Measurements from ENCODE around the gene RNU2-1. TPM values are rescaled to one million over a fixed set of nuclear protein-coding genes. Genes with fewer than 3 reads are reported as not detected.
A peak's percentile ranks its signal among the peaks of the same experiment; 100 is the strongest.

RNU2-1 gene
- total RNA-seq, 1 experiment from 2014 or later = 6,186 TPM

- Histone ChIP-seq H3K4ac (ENCODE audit: low read depth, low read length) (no peak overlapping the region), H4K5ac (ENCODE audit: insufficient read length, low read depth, low read length) (no peak overlapping the region), H2BK120ac (ENCODE audit: low read depth, low read length, poor library complexity, severe bottlenecking) (no peak overlapping the region), H2BK5ac (ENCODE audit: insufficient read length, low read length) (no peak overlapping the region), H3K14ac (ENCODE audit: insufficient read depth, low read length) (no peak overlapping the region), H2AFZ (ENCODE audit: low read length) (no peak overlapping the region), H3K79me2 (ENCODE audit: insufficient read depth, low read length) (no peaks in the 10 kb centered on the region), H3K4me1 (ENCODE audit: insufficient read depth, low read length) (no peaks in the 10 kb centered on the region; the same call in 1 of the 2 replicates), H2BK15ac (ENCODE audit: low read depth, low read length) (no peak overlapping the region), H3K9ac (ENCODE audit: extremely low read depth, insufficient read length, low read length) (no peak overlapping the region), H3K27ac (ENCODE audit: insufficient read length, low read depth, low read length) (no peak overlapping the region), H3K23ac (ENCODE audit: insufficient read length, low read depth, low read length) (no peak overlapping the region), H4K8ac (replicated peaks; ENCODE audit: insufficient read length, low read depth, low read length) (no peak overlapping the region), H3K9me3 (ENCODE audit: control insufficient read depth, low read depth, low read length) (no peaks in the 10 kb centered on the region), H2BK12ac (ENCODE audit: insufficient read length, low read depth, low read length) (no peak overlapping the region), H3K23me2 (ENCODE audit: insufficient read length, low read depth, low read length, poor library complexity, severe bottlenecking) (peaks cover 7% of the 10 kb centered on the region), H2BK20ac (ENCODE audit: low read depth, low read length, poor library complexity, severe bottlenecking) (no peak overlapping the region), H3K56ac (ENCODE audit: insufficient read length, low read depth, low read length) (no peak overlapping the region), H4K20me1 (ENCODE audit: control insufficient read depth, insufficient read depth, insufficient read length) (no peaks in the 10 kb centered on the region), H3T11ph (ENCODE audit: low read length) (no peak overlapping the region), H3K18ac (ENCODE audit: insufficient read length, low read depth, low read length) (no peak overlapping the region), H2AK5ac (ENCODE audit: insufficient read length, low read length) (no peak overlapping the region), H3K79me1 (ENCODE audit: insufficient read depth, low read depth, low read length, poor library complexity, severe bottlenecking) (no peaks in the 10 kb centered on the region), H3K4me2 (ENCODE audit: insufficient read depth, insufficient read length, low read length) (no peak overlapping the region), H3K27me3 (ENCODE audit: insufficient read depth, low read length) (no peaks in the 10 kb centered on the region), H4K91ac (ENCODE audit: insufficient read length, low read depth, low read length) (no peak overlapping the region)
- Mint-ChIP-seq H3K27ac (peak overlapping the region in 1 of 3 experiments; percentile 48; a peak in 1 of 7 replicates), H3K4me1 (peaks cover 12 to 13% of the 10 kb centered on the region in 2 experiments), H3K36me3 (ENCODE audit: insufficient read depth in 1 of 3, low read depth in 3 of 3) (peaks cover 1 to 12% (median 8%) of the 10 kb centered on the region in 3 experiments; a peak in 6 of 7 replicates), H3K9me3 (no peaks in the 10 kb centered on the region), H3K4me3 (no peak overlapping the region), H3K27me3 (ENCODE audit: low read depth) (no peaks in the 10 kb centered on the region; the same call in 1 of the 2 replicates)
- WGBS (ENCODE audit: extremely low coverage, insufficient read length, low lambda C conversion rate) = no CpG with 5 or more reads among the region's 4 CpGs
- no peak for DNase-seq
- no peak for TF ChIP-seq CTCF (conservative IDR thresholded peaks at IDR 0.05)
Observed at GRCh38 chr17:43216369-43216761, 17.4 kb downstream of the RNU2-1 start.

All from H9 (cell line).